Hematopoietic multipotent progenitor cell treated with erythropoietin and hydrocortisone succinate and interleukin-3 and kit ligand, for 15 days (in vitro differentiated cells): ENCODE measurements around the gene SNX30.

Source experiments
- DNase-seq: peaks from one replicate; pipeline ENCODE4 v3.0.0-alpha.2; 2015; ENCODE audit warnings: low spot score

The SNX30 gene

DNA sequence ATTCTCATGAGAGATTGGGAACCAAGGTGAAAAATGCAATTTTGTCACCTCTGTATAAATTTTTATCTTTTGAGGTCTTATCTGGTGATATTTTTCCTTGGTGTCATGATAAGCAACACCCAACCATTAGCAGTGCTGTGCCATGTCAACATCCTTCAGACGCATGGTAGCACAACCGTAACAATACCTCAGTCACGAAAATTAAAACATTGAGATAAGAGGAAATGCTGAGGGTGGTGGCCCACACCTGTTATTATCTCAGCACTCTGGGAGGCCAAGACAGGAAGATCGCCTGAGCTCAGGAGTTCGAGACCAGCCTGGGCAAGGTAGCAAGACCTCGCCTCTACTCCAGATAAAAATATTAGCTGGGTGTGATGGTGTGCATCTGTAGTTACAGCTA lies 107.4 kb downstream of the SNX30 start:
- no peak for DNase-seq

- DNase-seq: no peak
Observed at GRCh38 chr9:112858625-112859147, 108.1 kb downstream of the SNX30 start.

GRCh38 chr9:112860451-112860850 lies 109.9 kb downstream of the SNX30 start:
- no peak for DNase-seq

- no peak for DNase-seq
Observed at GRCh38 chr9:112861155-112861554, 110.6 kb downstream of the SNX30 start.

GRCh38 chr9:112861638-112862555 lies 111.3 kb downstream of the SNX30 start:
- DNase-seq: no peak

DNA sequence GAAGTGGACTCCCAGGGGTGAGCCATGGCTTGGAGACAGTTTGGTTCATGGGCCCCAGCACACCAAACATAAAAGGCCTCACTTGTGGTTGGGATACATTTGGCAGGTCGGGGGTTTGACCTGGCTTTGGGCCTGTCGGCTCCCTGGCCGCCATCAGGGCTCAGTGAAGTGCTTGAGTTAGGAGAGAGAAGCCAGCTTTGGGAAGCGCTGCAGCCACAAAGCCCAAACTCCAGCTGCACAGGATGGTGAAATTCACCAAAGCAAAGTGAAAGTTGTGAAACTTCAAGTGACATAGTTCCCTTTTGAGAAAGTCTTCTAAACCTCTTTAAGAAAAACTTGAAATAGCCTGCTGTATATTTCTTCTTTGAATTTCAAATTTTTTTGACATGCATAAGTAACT lies 112.7 kb downstream of the SNX30 start:
- DNase-seq: no peak

GRCh38 chr9:112863746-112864145 lies 113.2 kb downstream of the SNX30 start:
- no peak for DNase-seq

- DNase-seq: no peak
Observed at GRCh38 chr9:112864403-112864802, 113.8 kb downstream of the SNX30 start.

- DNase-seq: no peak
Observed at GRCh38 chr9:112864982-112865381, 114.4 kb downstream of the SNX30 start.

GRCh38 chr9:112866662-112867274 lies 116.2 kb downstream of the SNX30 start:
- DNase-seq: no peak

DNA sequence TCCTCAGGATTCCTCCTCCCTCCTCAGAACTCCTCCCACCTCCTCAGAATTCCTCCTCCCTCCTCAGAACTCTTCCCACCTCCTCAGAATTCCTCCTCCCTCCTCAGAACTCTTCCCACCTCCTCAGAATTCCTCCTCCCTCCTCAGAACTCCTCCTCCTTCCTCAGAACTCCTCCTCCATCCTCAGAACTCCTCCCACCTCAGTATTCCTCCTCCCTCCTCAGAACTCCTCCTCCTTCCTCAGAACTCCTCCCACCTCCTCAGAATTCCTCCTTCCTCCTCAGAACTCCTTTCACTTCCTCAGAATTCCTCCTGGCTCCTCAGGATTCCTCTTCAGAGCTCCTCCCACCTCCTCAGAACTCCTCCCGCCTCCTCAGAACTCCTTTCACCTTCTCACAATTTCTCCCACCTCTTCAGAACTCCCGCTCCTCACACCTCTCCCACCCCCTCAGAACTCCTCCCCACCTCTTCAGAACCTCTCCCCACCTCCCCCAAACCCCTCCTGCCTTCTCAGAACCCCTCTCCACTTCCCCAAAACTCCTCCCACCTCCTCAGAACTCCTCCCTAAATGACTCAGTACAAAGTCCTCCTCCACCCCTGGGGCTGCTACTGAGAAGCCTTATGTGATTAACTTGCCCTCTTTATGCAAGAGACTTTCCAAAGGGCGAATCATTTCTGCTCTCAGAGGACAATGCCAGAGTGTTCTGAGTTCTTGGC lies 116.9 kb downstream of the SNX30 start:
- DNase-seq: no peak

GRCh38 chr9:112868461-112868860 lies 117.9 kb downstream of the SNX30 start:
- DNase-seq: no peak

- no peak for DNase-seq
Observed at GRCh38 chr9:112869041-112869529, 118.5 kb downstream of the SNX30 start.

GRCh38 chr9:112869917-112870316 lies 119.4 kb downstream of the SNX30 start:
- DNase-seq: no peak

DNA sequence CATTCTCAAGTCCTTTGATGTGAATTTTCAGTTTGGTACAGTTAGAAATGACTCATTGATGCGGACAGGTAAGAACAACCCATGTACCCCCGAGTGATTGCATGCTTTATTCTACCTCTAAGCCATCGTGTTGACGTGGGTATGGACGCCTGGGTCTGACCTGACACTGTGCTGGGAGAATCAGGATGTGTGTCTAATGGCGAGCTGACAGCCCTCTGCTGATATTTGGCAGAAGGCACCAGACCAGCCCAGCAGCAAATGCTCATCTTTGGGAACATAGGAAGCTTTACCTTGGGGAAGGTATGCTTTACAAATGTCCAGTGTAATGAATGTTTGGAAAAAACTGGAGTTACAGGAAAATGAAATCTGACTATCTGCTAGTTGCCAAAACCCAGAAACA lies 120.0 kb downstream of the SNX30 start:
- DNase-seq: no peak

- DNase-seq: no peak
Observed at GRCh38 chr9:112872019-112872418, 121.5 kb downstream of the SNX30 start.

- DNase-seq: no peak
Observed at GRCh38 chr9:112873773-112874405, 123.3 kb downstream of the SNX30 start.

DNA sequence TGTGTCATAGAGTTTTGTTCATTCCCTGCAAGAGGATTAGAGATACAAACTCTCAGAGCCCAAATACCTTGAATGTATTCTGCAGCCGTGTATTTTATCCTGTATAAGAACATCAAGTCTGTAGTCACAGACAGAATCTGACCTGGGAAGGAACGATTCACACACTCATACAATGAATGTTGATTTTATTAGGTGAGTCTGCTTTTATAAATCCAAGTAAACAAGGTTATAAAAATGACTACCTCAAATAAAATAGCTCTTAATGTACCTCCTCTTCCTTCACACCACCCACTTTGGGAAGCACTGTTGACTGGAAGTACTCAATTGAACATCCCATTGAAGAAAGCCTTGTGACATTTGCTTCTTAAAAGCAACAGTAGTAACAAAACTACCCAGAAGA lies 128.2 kb downstream of the SNX30 start:
- no peak for DNase-seq

GRCh38 chr9:112880650-112881049 lies 130.1 kb downstream of the SNX30 start:
- DNase-seq: no peak

- no peak for DNase-seq
Observed at GRCh38 chr9:112881331-112881730, 130.8 kb downstream of the SNX30 start.

GRCh38 chr9:112884101-112884500 lies 133.5 kb downstream of the SNX30 start:
- DNase-seq: no peak

GRCh38 chr9:112884721-112885120 lies 134.2 kb downstream of the SNX30 start:
- no peak for DNase-seq
